Ascending aorta (tissue), 2 donors: ENCODE results near the gene CASP9. TPM values are rescaled to one million over a fixed set of nuclear protein-coding genes. Genes with fewer than 3 reads are reported as not detected.
"Not testable (repeated sequence)": the region's sequence is repeated elsewhere in the genome, so short reads cannot be mapped to it uniquely, and the experiment has no call there.

Experiments used
- DNase-seq, 2 donors: peaks; one replicate each; pipeline ENCODE4 v3.0.0-alpha.2; 2019; ENCODE audit warnings: low spot score in 2 of 2
- H3K27ac ChIP-seq, 2 donors: fragments of 200-600 bp; sonication (generic); one replicate each; pipeline ENCODE4 v1.5.1; 2016 to 2017; ENCODE audit warnings: mild to moderate bottlenecking in 1 of 2
- H3K27me3 ChIP-seq: fragments of 200-600 bp; sonication (generic); one replicate; pipeline ENCODE4 v1.5.1; 2017
- H3K36me3 ChIP-seq, 2 donors: fragments of 200-600 bp; sonication (generic); one replicate each; pipeline ENCODE4 v1.5.1; 2016
- H3K4me1 ChIP-seq, 2 donors: fragments of 200-600 bp; sonication (generic); one replicate each; pipeline ENCODE4 v1.5.1; 2016 to 2017; ENCODE audit warnings: mild to moderate bottlenecking in 1 of 2
- H3K4me3 ChIP-seq, 2 donors: fragments of 200-600 bp; sonication (generic); one replicate each; pipeline ENCODE4 v1.5.1; 2016 to 2017; ENCODE audit warnings: mild to moderate bottlenecking in 1 of 2
- H3K9me3 ChIP-seq, 2 donors: fragments of 200-600 bp; sonication (generic); one replicate each; pipeline ENCODE4 v1.5.1; 2016
- CTCF ChIP-seq, 3 experiments: fragments of 200-600 bp in 2 of 3; fragments of 450-650 bp in 1 of 3; sonication (generic) in 2 of 3; IDR thresholded peaks; one replicate each; pipeline ENCODE4 v1.5.1; 2016 to 2019; ENCODE audit warnings: antibody characterized with exemption in 3 of 3, mild to moderate bottlenecking in 1 of 3, moderate library complexity in 1 of 3
- intact Hi-C: fragments of 100-400 bp; cut with DNase I; formaldehyde crosslinking; loops from one replicate; pipeline ENCODE4 v1.15.1; 2023
- total RNA-seq: library from RNA; depleted of rRNA; stranded (reverse); fragments of >200 nt; gene quantifications from one replicate; pipeline ENCODE4 v1.1.0, GENCODE V29; 2016

CASP9 gene
- total RNA-seq, 1 donor from 2014 or later = 15.5 TPM

GRCh38 chr1:15459771-15460707, 64.0 kb downstream of the CASP9 start:
- Histone ChIP-seq H3K36me3 (no peaks in the 10 kb centered on the region), H3K27me3 (no peaks in the 10 kb centered on the region), H3K9me3 (no peaks in the 10 kb centered on the region), H3K27ac (no peak overlapping the region), H3K4me3 (no peak overlapping the region), H3K4me1 (no peaks in the 10 kb centered on the region)
- no peak for DNase-seq
- intact Hi-C loops = no loop called here
- TF ChIP-seq CTCF (IDR thresholded peaks at IDR 0.05) = no peak

- H3K27ac ChIP-seq, H3K27me3 ChIP-seq, DNase-seq, intact Hi-C loops, H3K4me1 ChIP-seq, H3K9me3 ChIP-seq, H3K4me3 ChIP-seq, H3K36me3 ChIP-seq: not testable (repeated sequence)
Observed at GRCh38 chr1:15458388-15458787, 65.6 kb downstream of the CASP9 start.

DNA sequence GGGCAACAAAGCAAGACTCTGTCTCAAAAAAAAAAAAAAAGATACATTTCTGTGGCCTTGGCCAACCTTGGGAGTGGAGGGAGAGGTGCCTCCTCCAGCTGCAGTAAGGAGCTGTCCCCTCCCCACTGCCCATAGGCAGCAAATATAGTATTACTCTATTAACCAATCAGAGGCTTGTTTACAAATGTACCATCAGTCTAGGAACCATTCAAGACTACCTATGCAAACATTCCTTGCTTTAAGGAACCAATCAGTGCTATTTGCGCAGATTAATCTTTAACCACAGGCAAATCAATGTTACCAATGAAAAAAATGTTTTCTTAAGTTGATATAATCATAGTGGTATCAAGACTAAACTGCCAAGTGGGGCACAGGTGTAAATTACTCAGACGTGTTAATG, 66.4 kb downstream of the CASP9 start:
- intact Hi-C loops = no loop called here
- H3K4me3 ChIP-seq = no peak overlapping the region
- no peaks in the 10 kb centered on the region for H3K9me3 ChIP-seq
- no peak overlapping the region for H3K27ac ChIP-seq
- H3K36me3 ChIP-seq = no peaks in the 10 kb centered on the region
- DNase-seq = no peak
- no peaks in the 10 kb centered on the region for H3K27me3 ChIP-seq
- no peak for TF ChIP-seq CTCF (IDR thresholded peaks at IDR 0.05)
- H3K4me1 ChIP-seq = no peaks in the 10 kb centered on the region

DNA sequence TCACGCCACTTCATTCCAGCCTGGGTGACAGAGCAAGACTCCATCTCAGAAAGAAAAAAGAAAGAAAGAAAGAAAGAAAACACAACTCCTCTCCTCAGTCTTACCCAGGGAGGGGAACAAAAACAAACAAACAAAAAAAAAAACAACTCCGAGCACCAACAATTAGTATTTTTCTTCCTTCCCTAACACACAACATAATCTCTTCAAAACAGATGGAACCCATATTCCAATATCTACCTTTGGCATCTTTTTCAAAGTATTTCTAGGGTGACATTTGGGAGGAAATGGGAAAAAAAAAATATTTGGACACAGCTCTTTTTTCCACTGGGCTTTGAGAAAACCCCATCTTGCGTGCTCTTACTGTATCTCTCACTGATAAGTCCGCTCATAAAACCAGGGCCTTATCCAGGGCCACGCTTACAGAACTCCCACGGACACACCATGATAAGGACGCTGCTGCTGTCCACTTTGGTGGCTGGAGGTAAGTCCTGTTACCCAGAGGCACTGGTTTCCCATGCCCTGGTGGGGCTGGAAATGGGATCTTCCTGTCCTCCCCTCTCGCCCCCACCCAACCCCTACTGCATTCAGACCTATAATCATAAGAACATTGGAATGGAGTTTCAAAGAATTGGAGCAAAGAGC, 67.6 kb downstream of the CASP9 start, which contains the start of gene CELA2A:
Gene CELA2A, plus strand, starts transcription at position 420 of the 642 bp plus-strand sequence. Its CDS starts 22 bp downstream, at position 442.
- no peak for DNase-seq
- Histone ChIP-seq H3K4me3 (no peak within 1 kb of the TSS), H3K27ac (no peak within 1 kb of the TSS), H3K27me3 (no peaks in the 10 kb centered on the region), H3K36me3 (no peaks in the 10 kb centered on the region), H3K4me1 (no peaks in the 10 kb centered on the region), H3K9me3 (no peaks in the 10 kb centered on the region)
- intact Hi-C loops = no loop called here
- no peak for TF ChIP-seq CTCF (IDR thresholded peaks at IDR 0.05)

- Histone ChIP-seq H3K4me3 (no peak overlapping the region), H3K4me1 (no peaks in the 10 kb centered on the region), H3K27me3 (no peaks in the 10 kb centered on the region), H3K36me3 (no peaks in the 10 kb centered on the region), H3K27ac (no peak overlapping the region), H3K9me3 (no peaks in the 10 kb centered on the region)
- intact Hi-C loops = no loop called here
- no peak for TF ChIP-seq CTCF (IDR thresholded peaks at IDR 0.05)
- DNase-seq = no peak
Observed at GRCh38 chr1:15455522-15455921, 68.5 kb downstream of the CASP9 start.

DNA sequence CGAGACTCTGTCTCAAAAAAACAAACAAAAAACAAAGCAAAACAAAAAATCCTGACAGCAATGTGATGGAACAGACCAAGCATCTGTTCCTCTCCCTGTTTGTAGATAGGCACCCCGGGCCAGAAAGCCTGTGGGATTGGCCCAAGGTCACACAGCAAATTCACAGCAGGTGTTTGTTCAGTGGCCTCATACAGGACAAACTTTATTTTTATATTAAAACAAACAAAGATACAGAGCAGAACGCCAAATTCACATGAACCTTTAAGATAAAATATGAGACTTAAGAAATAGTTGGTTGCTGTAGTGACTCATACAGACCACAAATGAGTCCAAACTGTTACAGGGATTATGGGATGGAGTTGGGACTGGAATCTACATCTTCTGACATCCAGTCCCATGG, 69.8 kb downstream of the CASP9 start:
- no peaks in the 10 kb centered on the region for H3K4me1 ChIP-seq
- no peaks in the 10 kb centered on the region for H3K27me3 ChIP-seq
- DNase-seq = no peak
- no peaks in the 10 kb centered on the region for H3K36me3 ChIP-seq
- H3K4me3 ChIP-seq = no peak overlapping the region
- no peak overlapping the region for H3K27ac ChIP-seq
- TF ChIP-seq CTCF (IDR thresholded peaks at IDR 0.05) = no peak
- intact Hi-C loops = no loop called here
- no peaks in the 10 kb centered on the region for H3K9me3 ChIP-seq
